HG03354 (cell line): ENCODE results near the gene CDKAL1.

Experiments used
- ATAC-seq: cut with Tn5 transposase; IDR thresholded peaks from one replicate; pipeline ENCODE4 v1.9.1; 2021; ENCODE audit warnings: mild to moderate bottlenecking; ENCODE audit not compliant: unreplicated experiment, poor library complexity, severe bottlenecking

CDKAL1 gene

GRCh38 chr6:21158873-21159272 lies 624.6 kb downstream of the CDKAL1 start:
- peak; percentile 60 for ATAC-seq

- peak; percentile 38 for ATAC-seq
These were observed 625.2 kb downstream of the CDKAL1 start for GRCh38 chr6:21159465-21159864.

- ATAC-seq: no peak
These were observed 627.5 kb downstream of the CDKAL1 start for GRCh38 chr6:21161707-21162106.

DNA sequence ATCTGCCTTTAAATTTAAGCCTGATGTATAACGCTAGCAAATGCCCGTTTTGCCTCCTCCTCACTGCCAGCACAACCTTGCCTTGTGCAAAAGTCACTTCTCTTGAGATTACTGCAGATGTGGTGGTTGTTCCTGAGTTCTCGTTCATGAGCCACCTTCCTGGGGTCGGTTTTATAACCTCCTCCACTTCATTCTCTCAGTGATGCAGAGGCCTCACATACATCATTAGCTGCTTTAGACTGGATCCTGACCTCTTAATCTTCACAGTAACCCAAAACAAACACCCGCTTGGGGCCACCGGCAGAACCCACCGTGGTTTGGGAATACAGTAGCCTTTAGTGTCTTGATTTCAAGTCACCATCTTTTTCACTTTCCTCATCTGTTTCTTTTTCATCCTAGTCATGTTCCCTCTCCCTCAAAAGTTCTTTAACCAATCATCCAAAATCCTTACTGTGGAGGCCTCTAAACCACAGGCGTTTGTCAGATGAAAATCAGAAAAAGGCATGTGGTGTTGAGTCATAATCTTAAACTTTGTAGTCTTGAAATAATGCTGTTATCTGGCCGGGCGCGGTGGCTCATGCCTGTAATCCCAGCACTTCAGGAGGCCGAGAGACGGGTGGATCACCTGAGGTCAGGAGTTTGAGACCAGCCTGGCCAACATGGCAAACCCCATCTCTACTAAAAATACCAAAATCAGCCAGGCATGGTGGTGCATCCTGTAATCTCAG lies 629.0 kb downstream of the CDKAL1 start:
- no peak for ATAC-seq

- ATAC-seq: no peak
These were observed 629.6 kb downstream of the CDKAL1 start for GRCh38 chr6:21163838-21164180.

DNA sequence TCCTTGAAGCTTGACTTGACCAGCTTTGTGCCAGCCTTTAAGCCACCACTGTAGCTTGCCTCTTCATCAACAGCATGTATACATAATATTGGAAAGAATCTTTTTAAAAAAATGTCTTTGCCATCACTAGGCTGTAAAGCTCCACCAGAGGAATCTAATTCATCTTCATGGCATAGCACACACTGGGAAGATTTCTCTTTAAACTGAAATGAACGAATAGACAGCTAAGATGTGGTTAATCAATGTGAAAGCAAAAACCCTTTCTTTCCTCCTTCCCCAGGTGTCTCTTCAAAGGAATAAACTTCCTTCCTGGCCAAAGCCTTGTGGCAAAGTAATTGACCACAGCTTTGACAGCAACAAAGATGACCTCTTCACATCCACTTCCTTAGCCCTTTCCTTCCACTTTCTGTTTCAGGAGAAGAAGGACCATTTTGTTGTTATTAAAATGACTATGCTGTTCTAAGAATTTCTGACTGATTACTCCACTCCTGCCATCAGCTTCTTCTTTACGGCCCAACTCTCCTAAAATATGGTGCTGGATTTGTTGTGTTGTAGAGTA lies 630.6 kb downstream of the CDKAL1 start:
- ATAC-seq: peak; percentile 82

DNA sequence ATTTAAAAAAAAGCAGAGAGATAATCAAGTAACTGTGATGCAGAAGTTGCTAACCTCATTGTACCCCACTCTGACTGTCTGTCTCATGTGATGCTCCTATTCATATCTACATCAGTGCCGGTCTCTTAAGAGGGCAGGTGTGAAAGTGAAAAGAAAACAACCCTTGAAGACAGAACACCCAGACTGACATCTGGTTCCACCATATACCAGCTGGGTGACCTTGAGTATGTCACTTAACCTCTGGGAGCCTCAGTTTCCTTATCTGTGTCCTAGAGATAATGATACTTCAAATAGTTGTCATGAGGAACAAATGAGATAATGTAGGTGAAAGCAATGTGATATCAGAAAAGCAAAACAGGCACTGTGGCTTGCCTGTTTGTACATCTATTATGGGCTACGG lies 632.5 kb downstream of the CDKAL1 start:
- ATAC-seq: peak; percentile 69

- no peak for ATAC-seq
These were observed 633.5 kb downstream of the CDKAL1 start for GRCh38 chr6:21167790-21168189.

DNA sequence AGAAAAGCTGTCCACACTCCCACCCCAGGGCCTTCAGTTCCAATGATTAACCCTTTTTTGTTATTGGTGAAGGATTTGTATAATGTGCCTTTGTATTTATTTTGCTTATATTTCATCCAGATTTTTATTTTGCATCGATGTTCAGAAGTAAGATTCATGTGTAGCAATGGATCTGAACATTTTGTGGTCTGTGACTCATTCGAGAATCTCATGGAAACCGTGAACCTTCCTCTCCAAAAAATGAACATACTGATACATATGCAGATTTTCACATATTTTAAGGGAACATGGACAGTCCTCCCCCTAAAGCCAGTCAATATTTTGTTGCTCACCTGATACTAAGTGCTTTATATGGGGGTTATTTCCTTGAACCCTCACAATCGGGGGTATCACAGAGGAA lies 637.5 kb downstream of the CDKAL1 start:
- no peak for ATAC-seq

- no peak for ATAC-seq
These were observed 638.8 kb downstream of the CDKAL1 start for GRCh38 chr6:21173031-21173430.

- no peak for ATAC-seq
These were observed 639.4 kb downstream of the CDKAL1 start for GRCh38 chr6:21173678-21174077.

- no peak for ATAC-seq
These were observed 641.9 kb downstream of the CDKAL1 start for GRCh38 chr6:21176197-21176596.

DNA sequence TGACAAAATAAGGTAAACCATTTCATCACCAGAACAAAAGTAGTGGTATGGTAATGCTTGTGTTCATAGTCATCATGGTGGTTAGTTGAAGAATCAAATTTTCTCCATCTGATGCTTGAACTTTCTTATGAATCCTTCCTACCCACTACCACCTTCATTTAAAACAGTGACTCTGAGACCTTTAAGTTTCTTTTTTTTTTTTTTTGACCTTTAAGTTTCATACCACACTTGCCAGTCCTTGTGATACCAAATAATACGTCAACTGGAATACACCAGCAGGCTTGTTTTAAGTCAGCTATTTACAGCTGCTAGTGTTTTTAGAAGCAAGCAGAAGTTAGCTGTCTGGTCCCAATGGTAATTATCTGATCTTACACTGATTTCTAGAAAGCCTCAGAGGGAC lies 645.9 kb downstream of the CDKAL1 start:
- ATAC-seq: peak; percentile 72

GRCh38 chr6:21180800-21181337 lies 646.6 kb downstream of the CDKAL1 start:
- ATAC-seq: no peak

- ATAC-seq: peak; percentile 69
These were observed 647.6 kb downstream of the CDKAL1 start for GRCh38 chr6:21181866-21182265.

- no peak for ATAC-seq
These were observed 648.3 kb downstream of the CDKAL1 start for GRCh38 chr6:21182589-21182988.

- ATAC-seq: no peak
These were observed 651.7 kb downstream of the CDKAL1 start for GRCh38 chr6:21185861-21186478.

GRCh38 chr6:21186479-21187055 lies 652.3 kb downstream of the CDKAL1 start:
- no peak for ATAC-seq

DNA sequence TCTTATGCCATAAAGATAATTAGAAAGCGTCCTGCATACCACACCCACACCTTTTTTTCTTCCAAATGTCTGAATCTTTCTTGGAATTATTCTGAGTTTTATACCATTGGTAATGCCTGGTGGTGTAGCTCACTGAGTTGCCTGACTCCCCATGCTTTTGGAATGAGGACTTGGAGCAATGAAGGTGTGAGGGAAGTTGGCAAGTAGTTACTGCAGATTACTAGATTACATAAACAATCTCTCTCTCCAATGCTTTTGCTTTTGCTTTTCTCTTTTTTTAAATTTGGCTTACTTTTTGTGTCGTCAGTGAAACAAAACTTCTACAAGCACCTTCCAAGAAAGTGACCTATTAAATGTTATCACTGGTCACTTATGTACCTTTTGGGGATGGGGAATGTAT lies 653.2 kb downstream of the CDKAL1 start:
- no peak for ATAC-seq

DNA sequence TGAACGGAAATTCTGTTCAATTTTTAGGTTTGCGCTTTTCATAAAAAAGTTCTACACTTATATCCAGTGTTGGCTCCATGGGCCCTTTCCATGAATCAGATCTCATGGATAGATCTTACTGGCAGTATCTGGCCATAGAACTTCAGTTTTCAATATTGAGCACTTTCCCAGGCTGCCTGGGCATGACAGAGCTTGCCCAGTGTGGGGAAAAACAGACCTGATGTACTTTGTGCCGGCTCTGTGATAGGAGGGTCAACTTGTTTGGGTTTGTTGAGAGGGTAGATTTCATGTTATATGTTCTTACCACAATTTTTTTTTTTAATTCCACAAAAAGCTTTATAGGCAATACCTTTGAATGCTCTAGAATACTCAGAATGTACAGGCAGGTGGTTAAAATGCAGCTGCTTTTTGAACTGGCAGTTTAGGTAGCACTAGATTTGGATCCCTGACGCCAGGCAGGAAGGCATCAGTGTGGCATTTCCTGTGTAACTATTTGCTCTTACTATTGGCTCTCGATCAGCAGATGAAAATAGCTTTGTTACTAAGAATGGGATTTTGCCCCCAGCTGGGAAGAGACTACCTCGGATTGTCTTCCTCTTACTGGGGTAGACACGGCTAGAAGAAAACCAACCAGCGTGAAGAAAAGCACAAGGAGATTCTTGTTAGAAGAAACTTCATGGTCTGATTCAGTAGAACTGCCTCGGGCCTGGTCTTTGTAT lies 654.4 kb downstream of the CDKAL1 start:
- peak; percentile 47 for ATAC-seq
